Mammary epithelial cell (primary cell): ENCODE measurements around the gene CEP20.

Source experiments
- CTCF ChIP-seq, 2 donors: IDR thresholded peaks in 1 of 2; conservative IDR thresholded peaks in 1 of 2; 2 replicates each; pipeline ENCODE4 v1.5.1; 2011 to 2012; ENCODE audit warnings: inconsistent platforms in 2 of 2, low read length in 2 of 2, mild to moderate bottlenecking in 2 of 2, control low read depth in 1 of 2, low read depth in 1 of 2; ENCODE audit not compliant: insufficient read depth in 1 of 2; ENCODE audit errors: extremely low read depth in 1 of 2
- EZH2 ChIP-seq: IDR thresholded peaks from 2 replicates; pipeline ENCODE4 v1.6.1; 2012; ENCODE audit warnings: low read length, inconsistent platforms, borderline replicate concordance

- TF ChIP-seq CTCF (conservative IDR thresholded peaks at IDR 0.05 in 1 of 2, IDR thresholded peaks at IDR 0.05 in 1 of 2; ENCODE audit: extremely low read depth in 1 of 2, insufficient read depth in 1 of 2, low read depth in 1 of 2, low read length in 2 of 2): no peak
- no peak for TF ChIP-seq EZH2
Measured at GRCh38 chr16:15916323-15916722, 27.9 kb upstream of the CEP20 start.
